GM21576 (cell line): ENCODE data around the gene CACNB4.
"Not testable (repeated sequence)": the region's sequence is repeated elsewhere in the genome, so short reads cannot be mapped to it uniquely, and the experiment has no call there.

ENCODE experiments used
- ATAC-seq: cut with Tn5 transposase; IDR thresholded peaks from one replicate; pipeline ENCODE4 v1.9.1; 2021; ENCODE audit warnings: mild to moderate bottlenecking, moderate library complexity; ENCODE audit not compliant: unreplicated experiment

The CACNB4 gene

GRCh38 chr2:151946250-151946884, 152.5 kb downstream of the CACNB4 start:
- ATAC-seq, result no peak

- ATAC-seq, result no peak
Observed at GRCh38 chr2:151945602-151946001, 153.2 kb downstream of the CACNB4 start.

GRCh38 chr2:151945186-151945585, 153.7 kb downstream of the CACNB4 start:
- no peak for ATAC-seq

- ATAC-seq, result no peak
Observed at GRCh38 chr2:151943461-151943860, 155.4 kb downstream of the CACNB4 start.

GRCh38 chr2:151942540-151943205, 156.2 kb downstream of the CACNB4 start:
- not testable (repeated sequence) for ATAC-seq

GRCh38 chr2:151937966-151938365, 160.9 kb downstream of the CACNB4 start:
- ATAC-seq, result no peak

GRCh38 chr2:151936626-151937025, 162.2 kb downstream of the CACNB4 start:
- no peak for ATAC-seq

GRCh38 chr2:151933266-151933804, 165.5 kb downstream of the CACNB4 start:
- ATAC-seq, result no peak

- no peak for ATAC-seq
Observed at GRCh38 chr2:151931756-151932155, 167.1 kb downstream of the CACNB4 start.

- no peak for ATAC-seq
Observed at GRCh38 chr2:151931030-151931611, 167.7 kb downstream of the CACNB4 start.

- ATAC-seq, result no peak
Observed at GRCh38 chr2:151930042-151930441, 168.8 kb downstream of the CACNB4 start.

- no peak for ATAC-seq
Observed at GRCh38 chr2:151928380-151928779, 170.5 kb downstream of the CACNB4 start.

GRCh38 chr2:151927501-151928221, 171.2 kb downstream of the CACNB4 start:
- no peak for ATAC-seq

GRCh38 chr2:151922845-151923666, 175.8 kb downstream of the CACNB4 start:
- ATAC-seq, result no peak

GRCh38 chr2:151919786-151920185, 179.1 kb downstream of the CACNB4 start:
- ATAC-seq, result no peak

- no peak for ATAC-seq
Observed at GRCh38 chr2:151918308-151918707, 180.5 kb downstream of the CACNB4 start.

- no peak for ATAC-seq
Observed at GRCh38 chr2:151916632-151917031, 182.2 kb downstream of the CACNB4 start.

GRCh38 chr2:151915629-151916025, 183.2 kb downstream of the CACNB4 start:
- not testable (repeated sequence) for ATAC-seq

- no peak for ATAC-seq
Observed at GRCh38 chr2:151914989-151915628, 183.7 kb downstream of the CACNB4 start.
